HuH-7 (cell line): ENCODE results near the gene MFN1.

Experiments
- DNase-seq: peaks from one replicate; pipeline ENCODE4 v3.0.0; 2011; ENCODE audit warnings: low spot score

MFN1 gene

DNA sequence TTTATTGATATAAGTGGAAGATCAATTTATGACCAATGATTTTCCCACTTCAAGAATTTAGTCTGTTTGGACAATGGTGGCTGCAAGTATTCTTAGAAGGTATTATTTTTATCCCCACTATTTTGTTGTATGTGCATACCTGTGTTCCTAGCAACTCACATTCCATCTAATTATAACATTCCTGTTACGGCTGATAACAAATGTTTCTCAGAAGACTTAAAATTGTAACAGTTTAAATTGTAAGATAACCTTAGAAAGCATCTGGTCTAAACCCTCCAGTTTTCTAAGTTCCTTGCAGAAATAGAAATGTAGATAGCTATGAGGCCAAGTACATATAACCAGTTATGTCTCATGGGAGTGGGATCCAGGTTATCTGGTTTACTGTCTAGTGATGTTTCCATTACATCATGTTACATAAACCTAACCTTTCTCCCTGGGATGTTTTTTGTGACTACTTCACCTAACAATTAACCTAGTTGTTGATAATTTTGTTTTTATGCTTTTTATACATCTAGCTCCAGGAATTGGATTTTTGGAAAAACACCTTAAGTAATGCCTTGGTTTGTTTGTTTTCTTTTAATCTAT lies 11.1 kb upstream of the MFN1 start:
- no peak for DNase-seq

- DNase-seq = no peak
These were observed 960 bp downstream of the MFN1 start for GRCh38 chr3:179348325-179349013.

DNA sequence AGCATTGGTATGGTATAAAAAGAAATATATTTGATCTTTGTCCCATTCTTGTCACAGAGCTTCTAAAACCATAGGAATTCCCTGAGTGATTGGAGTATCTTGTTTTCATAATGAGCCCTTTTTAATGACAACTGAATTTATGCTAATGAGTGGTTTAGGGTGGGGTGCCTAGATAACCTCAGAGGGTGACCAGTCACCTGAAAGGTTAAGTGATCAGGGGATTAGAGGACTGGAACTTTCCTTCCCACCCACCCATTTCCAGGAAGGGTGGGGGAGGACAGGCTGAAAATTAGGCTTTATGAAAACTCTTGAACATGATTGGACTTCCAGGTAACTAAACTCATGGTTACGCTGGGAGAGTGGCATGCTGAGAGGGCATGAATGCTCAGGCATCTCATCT lies 8.5 kb downstream of the MFN1 start:
- no peak for DNase-seq

DNA sequence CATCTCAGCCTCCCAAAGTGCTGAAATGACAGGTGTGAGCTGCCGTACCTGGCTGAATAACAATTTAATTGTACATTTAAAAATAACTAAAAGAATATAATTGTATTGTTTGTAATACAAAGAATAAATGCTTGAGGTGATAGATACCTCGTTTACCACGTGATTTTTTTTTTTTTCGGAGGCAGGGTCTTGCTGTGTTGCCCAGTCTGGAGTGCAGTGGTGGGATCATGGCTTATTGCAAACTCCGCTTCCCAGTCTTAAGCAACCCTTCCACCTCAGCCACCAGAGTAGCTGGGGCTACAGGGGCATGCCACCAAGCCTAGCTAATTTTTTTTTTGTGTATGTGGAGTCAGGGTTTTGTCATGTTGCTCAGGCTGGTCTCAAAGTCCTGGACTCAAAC lies 15.8 kb downstream of the MFN1 start:
- no peak for DNase-seq

DNA sequence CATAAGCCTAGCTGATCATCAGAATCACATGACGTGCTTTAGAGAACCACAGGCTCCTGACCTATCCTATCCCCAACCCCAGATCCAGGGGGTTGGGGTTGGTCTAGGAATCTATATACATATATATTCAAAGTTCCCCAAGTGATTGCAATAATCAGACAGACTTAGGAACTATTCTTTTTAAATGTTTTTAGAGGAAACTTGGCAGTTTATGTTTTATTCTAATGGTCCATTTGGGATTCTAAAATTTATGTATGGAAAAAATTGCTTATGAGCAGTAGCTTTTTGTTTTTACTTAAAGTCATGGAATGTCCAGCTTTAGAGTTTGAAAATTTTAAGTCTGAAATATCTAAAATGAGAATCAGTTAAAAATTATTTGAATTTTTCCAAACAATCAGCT lies 22.1 kb downstream of the MFN1 start:
- DNase-seq = no peak

GRCh38 chr3:179373938-179374337 lies 26.4 kb downstream of the MFN1 start:
- no peak for DNase-seq

DNA sequence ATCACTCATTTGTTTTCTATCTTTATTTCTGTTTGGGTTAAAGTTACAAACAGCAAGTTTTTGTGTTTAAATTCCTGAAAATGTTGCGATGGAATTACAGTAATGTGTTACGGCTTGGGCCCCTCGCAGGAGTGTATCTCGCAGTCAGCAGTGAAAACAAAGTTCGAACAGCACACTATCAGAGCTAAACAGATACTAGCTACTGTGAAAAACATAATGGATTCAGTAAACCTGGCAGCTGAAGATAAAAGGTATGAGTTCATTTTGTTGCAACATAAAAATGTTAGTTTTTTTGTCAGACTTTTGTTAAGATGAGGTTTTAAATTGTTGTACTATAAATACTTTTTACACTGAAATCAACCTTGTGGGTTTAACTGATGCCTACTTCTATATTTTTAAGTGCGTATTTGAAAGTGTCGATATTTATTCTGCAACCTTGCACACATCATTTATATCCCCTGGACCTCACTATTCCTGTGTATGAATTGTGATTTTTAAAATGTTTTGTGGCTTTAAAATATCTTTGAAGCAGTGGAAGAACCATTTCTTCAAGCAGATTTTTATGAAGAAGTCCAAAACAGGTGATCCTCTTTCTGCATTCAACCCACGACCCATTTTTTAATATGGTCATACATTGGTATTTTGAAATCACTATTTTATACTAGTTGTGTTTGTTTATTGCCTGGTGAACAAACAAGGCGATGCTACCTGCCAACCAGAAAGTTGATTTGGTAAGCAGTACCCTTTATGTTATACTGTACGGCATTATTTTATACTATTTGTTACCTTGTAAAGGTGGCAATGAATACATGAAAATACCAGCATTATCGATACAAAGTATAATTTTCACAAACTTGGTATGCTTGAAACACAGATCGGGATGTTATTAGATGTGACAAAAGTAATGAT lies 27.8 kb downstream of the MFN1 start:
- DNase-seq = no peak

GRCh38 chr3:179376474-179376873 lies 29.0 kb downstream of the MFN1 start:
- no peak for DNase-seq

GRCh38 chr3:179391906-179392305 lies 44.4 kb downstream of the MFN1 start:
- no peak for DNase-seq

DNA sequence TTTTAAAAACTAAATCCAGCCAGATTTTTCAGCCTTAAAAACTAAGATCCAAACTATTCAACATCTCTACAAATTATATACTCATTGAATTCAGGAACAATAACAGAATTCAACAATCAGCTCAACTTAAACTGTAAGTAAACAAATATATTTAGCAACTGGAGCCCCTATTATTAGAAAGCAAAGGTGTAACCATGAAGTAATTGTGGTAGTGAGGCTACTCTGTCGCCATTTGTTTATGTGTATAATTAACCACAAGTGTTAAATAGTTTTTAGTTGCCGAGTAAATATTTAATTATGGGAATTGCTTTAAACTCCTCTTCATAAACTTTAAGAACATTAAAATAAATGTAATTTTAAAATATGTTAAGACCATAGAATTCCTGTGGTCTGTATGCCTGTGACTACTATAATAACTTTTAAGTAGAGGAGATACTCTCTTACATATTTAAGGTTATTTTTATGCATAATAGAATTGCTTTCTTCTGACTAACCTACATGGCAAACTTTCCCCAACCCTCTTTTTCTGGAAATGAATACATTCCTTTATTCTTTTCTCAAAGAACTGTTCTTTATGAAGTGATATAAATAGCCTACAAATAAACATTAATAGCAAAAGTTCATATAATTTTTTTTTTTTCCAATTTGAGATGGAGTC lies 51.2 kb downstream of the MFN1 start:
- DNase-seq = no peak

DNA sequence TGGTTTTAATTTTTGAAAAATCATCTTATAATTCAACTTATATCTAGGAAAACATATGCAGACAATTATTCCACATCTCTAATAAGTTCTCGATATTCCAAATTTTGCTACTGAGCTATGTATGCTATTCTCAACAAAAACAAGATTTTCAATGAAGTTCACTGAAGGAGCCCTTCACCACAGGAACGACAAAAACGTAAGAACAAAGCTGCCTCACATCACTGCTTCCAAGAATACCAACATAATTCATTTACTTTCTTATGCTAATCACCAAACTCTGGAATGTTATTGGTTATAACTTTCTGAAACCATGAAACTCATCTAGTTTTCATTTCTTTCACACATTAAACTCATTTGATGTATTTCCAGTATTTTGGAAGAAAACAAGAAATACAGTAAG lies 54.1 kb downstream of the MFN1 start:
- no peak for DNase-seq

DNA sequence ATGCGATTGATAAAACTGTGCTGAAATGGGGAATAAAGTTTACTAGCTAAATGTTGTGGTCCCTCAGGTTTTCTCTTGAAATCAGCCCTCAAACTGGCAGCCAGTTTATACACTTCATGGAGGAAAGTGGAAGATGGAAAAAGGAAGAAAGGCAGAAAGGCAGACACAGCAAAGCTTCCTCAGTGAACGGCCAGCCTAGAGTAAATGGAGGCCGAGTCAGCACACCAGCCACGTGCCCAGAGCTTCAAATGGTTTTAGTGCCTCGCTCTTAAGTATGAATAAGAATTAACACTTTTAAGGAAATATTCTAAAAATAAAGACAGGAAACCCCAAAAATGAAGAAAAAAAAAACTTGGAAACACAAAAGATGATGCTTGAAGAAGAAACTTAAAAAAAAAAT lies 55.5 kb downstream of the MFN1 start:
- DNase-seq = no peak

DNA sequence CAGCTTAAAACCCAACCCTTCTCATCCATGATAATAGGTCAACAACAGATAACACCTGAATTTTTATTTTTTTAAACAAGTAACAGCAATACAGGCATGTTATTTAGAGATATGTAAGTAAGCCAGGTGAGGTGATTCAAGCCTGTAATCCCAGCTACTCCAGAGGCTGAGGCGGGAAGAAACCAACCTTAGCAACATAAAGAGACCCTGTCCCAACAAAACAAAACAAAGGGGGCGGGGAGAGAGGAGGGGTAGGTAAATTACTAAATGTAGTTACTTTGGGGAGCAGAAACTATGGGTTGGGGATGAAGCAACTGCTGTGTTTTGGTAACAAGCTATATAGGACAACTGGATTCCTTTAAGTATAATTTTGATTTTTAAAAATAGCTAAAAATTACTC lies 56.8 kb downstream of the MFN1 start:
- no peak for DNase-seq

- DNase-seq = no peak
These were observed 62.8 kb downstream of the MFN1 start for GRCh38 chr3:179410331-179410730.

DNA sequence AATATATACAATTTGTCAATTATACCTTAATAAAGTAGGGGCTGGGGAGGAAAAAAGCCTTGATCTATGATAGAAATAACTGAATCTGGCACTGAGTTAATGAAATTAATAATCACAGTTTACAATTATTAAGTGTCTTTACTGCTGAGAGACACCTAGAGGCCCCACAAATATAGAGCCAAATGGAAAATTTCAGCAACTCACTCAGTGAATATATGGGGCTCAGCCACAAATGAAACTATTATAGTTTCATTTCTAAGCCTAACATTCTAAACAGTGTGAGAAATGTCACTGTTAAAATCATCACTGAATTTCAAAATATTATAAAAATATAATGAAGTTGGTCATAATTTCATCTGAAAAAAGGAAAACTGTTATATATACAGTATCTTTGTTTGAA lies 63.5 kb downstream of the MFN1 start:
- DNase-seq = no peak

- DNase-seq = no peak
These were observed 67.3 kb downstream of the MFN1 start for GRCh38 chr3:179414804-179415203.

DNA sequence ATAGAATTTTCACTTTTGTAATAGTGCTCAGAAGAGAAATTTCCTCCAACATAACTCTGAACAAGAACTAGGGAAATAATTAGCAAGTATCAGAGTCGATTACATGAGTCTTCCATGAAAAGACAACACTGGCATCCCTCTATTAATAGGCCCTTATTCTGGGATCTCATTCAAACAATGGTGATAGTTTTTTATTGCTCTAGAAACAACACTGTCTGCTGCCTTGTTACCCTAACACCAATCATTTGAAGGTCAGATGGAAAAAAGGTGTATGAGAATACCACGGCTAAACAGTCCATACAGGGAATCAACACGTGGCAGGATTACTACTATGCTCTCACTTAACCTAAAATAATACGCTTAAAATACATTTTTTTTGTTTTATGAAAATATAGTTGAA lies 67.9 kb downstream of the MFN1 start:
- DNase-seq = no peak

- no peak for DNase-seq
These were observed 69.2 kb downstream of the MFN1 start for GRCh38 chr3:179416681-179417080.

GRCh38 chr3:179418610-179419009 lies 71.1 kb downstream of the MFN1 start:
- DNase-seq = no peak

DNA sequence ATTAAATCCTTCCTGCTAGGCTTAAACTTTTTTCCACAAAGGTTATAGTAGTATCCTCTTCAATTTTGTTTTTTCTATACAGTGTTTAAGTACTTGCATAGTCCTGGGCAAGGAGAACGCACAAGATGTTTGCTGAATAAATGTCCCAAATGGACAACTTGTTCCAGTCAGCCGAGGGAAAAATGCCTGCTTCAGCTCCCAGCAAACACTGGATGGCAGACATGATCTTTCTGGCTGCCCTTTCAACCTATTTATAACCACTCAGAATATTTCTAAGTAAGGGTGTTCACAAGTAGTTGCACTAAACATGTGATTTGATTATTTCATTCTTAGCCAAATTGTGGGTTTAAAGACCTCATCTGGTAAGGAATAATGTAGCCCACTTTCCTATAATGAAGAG lies 74.0 kb downstream of the MFN1 start:
- DNase-seq = no peak

GRCh38 chr3:179425075-179425474 lies 77.6 kb downstream of the MFN1 start:
- DNase-seq = no peak

DNA sequence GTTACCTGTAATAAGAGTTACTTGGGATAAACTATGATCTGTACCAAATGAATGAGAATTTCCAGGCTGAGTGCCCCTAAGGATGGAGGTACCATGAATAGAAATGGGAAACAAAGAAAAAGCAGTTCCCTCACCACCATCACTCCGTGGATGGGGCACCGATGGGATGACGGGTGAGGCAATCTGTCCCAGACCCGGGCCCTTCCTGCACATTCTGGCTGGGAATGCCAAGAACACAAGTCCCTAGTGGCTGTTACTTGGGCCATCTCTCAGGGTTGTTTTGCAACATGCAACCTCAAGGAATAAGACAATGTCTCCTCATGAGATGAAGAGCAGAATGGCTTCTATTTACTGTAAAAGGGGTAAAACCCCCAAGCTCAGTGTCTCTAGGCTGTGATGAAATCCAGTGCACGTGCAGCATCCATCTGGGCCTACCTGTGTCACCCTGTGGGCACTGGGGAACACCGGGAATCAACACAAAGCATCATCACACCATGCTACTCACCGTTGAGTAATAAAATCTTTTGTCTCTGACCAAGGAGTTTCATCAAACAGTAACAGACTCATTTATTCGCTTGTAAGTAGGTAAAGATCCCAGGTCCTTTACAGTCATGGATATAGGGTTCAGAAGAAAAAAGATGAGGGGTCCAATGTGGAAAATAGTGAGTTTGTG lies 81.5 kb downstream of the MFN1 start:
- no peak for DNase-seq
